DOHH2 (cell line): Measurements from ENCODE around the gene ADCY10.

Experiments
- CTCF ChIP-seq: fragments of 200-600 bp; sonication (generic); IDR thresholded peaks from one replicate; pipeline ENCODE4 v1.5.1; 2014; ENCODE audit warnings: antibody characterized with exemption, mild to moderate bottlenecking, low read depth, low read length; ENCODE audit not compliant: poor library complexity, severe bottlenecking
- EZH2phosphoT487 ChIP-seq: fragments of 200-600 bp; sonication (generic); IDR thresholded peaks from 2 replicates; pipeline ENCODE4 v1.6.1; 2017; ENCODE audit warnings: borderline replicate concordance, mild to moderate bottlenecking, antibody characterized with exemption, low read length, moderate library complexity, mixed read lengths

GRCh38 chr1:167957710-167958109, 43.8 kb upstream of the ADCY10 start:
- TF ChIP-seq CTCF (no peak), EZH2phosphoT487 (no peak)
